Right hindlimb (tissue), 1 donor: ENCODE data around the gene ARHGEF6.

Experiments
- DNase-seq: peaks from one replicate; pipeline ENCODE4 v3.0.0-alpha.2; 2018

ARHGEF6 gene

GRCh38 chrX:136742721-136743379 lies 37.9 kb downstream of the ARHGEF6 start:
- DNase-seq, result no peak

GRCh38 chrX:136738049-136738729 lies 42.5 kb downstream of the ARHGEF6 start:
- DNase-seq, result no peak

DNA sequence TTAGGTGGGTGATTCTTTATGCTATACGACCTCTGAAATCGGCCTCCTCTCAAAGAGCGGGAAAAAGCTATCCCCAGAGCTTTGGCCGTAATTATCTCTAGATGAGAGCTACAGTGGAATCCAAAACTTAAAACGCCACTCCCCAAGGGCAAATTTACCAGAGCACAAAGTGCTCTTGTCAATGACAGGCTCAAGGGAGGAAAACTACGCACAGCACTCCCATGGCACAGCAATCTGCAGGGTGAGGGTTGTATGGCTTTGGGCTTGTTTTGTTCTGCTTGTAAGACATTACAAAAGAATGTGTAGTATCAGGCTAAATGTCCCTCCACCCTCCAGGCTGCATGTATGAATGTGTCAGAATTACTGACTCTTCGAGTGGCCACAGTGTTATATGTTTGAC lies 44.0 kb downstream of the ARHGEF6 start:
- DNase-seq, result no peak

DNA sequence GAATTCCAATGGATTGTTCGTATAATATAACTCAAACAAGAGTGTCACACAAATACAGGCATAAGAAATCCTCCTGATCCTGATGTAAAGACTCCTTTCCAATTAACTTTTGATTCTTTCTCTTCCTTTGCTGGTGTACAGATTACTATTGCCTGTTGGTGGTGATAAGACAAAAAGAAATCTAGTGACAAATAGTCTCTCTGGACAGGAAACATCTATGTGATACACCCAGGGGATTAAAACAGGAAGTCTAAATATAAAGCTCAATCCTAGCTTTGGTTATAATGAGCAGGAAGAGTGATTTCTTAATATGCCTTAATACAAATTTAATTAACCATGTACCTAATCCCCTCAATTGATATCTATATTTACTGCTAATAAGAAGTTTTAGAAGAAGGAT lies 45.1 kb downstream of the ARHGEF6 start:
- DNase-seq, result no peak

- no peak for DNase-seq
These were observed 47.1 kb downstream of the ARHGEF6 start for GRCh38 chrX:136733613-136734012.

DNA sequence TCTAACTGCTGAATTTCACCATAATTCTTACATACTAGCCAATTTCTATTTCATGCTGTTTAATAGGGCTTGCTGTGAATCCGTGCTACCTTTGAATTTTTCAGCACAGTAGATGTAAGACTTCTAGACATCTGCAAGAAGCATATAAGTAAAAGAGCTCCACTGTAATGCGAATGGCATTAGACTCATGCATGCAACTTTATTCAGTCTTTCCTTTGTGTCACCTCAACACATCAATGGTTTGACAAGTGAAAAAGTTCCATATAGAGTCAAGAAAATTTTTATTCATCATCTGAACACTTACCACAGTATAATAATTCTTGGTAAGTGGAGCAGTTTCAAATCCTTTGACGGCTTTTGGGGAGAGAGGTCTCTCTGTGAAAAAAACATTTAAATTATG lies 48.9 kb downstream of the ARHGEF6 start:
- no peak for DNase-seq

- DNase-seq, result no peak
These were observed 49.4 kb downstream of the ARHGEF6 start for GRCh38 chrX:136731207-136731782.

DNA sequence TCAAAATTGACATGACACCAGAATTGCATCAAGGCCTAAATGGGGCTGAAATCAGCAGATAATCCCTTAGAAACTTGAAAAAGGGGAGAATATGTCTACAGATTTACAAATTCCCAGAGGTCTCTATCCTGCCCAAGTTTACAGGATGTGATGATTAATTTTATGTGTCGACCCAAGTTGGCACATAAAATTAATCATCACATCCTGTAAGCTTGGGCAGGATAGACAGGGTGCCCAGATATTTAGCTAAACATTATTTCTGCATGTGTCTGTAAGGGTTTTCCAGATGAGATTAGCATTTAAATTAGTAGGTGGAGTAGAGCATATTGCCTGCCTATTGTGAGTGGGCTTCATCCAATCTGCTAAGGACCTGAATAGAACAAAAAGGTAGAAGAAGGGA lies 52.3 kb downstream of the ARHGEF6 start:
- no peak for DNase-seq

DNA sequence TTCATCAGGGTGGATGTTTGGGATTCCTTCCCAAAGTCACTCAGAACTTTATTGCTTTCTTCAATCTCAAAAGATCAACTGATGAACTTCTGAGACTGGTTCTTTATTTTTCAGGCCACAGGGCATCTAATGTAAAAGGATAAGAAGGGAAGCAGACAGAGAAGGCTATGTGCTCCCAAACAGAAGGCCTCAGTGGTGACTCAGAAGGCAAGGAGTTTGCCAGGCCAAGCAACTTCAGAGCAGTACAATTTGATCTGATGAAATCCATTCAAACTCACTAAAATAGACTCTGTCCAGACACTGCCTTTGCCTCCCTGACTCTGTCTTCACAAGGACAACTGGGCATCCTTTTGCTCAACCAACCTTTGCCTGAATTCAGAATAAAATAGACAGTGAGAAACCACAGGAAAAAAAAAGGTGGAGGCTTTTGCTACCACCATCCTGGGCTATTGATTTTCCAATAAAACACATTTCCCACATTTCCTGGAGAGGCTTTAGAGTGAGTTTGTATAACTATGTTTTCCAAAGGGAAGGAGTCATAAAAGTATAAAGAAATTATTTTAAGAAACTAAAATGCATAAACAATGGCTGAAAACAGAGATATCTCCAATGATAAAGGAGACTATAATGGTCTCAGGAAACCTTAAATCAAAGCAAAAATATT lies 55.2 kb downstream of the ARHGEF6 start:
- DNase-seq, result no peak

- no peak for DNase-seq
These were observed 62.6 kb downstream of the ARHGEF6 start for GRCh38 chrX:136718091-136718490.

- DNase-seq, result no peak
These were observed 65.8 kb downstream of the ARHGEF6 start for GRCh38 chrX:136714626-136715599.

DNA sequence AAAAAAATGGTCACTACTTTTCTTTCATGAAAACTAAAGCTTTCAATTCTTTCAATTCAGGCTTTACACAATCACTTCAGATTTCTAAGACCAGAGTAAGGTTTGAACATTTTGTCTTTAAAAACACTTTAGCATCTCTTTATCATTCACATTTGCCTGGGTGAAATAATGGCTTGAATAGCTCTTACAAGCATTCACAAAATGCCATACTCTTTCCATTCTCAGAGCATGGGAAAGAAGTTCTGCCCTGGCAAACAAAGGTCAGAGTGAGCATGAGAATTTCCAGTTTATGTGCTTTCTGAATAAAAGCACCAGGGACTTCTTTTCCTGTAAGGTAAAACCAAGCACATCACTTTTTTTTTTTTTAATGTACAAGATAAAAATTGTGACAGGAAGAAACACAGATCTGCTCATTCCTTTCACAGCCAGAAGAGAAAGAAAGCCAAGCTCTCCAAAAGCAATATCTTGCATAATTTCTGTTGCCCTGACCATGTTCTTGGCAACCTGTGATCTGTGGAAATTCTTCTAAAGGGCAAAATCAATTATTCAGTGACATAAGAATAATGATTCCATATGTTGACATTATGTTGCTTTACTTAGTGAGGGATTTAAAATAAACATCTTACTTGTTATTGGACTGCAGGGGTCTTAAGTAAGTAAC lies 68.0 kb downstream of the ARHGEF6 start:
- no peak for DNase-seq

GRCh38 chrX:136711147-136711546 lies 69.6 kb downstream of the ARHGEF6 start:
- peak; percentile 37 for DNase-seq

- no peak for DNase-seq
These were observed 70.3 kb downstream of the ARHGEF6 start for GRCh38 chrX:136710325-136710951.

- no peak for DNase-seq
These were observed 72.4 kb downstream of the ARHGEF6 start for GRCh38 chrX:136708348-136708747.

- DNase-seq, result no peak
These were observed 83.6 kb downstream of the ARHGEF6 start for GRCh38 chrX:136697156-136697555.

DNA sequence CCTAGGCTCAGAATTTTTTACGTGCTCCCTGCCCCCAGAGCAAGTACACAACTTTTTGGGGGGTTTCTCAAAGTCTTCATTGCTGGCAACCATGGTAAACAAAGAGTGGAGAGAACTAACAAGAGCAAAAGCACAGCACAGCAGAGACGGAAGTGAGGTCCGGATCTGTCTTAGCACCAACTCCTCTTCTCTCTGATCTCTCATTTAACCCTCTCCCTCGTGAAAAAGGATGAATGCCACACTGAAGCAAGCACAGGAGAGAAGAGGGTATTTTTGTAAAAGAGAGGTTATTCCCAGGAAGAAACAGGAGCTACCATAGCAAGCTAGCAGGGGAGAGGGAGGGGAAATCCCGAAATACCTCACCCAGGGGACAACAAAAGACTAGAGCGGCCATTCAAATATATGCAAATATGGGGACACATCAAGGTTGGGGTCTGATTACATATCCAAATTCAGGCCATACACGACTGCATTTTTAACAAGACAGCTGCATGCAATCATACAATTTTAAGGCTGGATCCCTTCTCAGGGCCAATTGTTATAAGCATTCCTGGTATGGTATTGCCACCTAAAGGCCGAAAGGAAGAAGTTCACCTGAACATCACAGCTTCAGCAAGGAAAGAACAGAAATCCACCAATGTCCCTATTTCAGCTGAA lies 86.2 kb downstream of the ARHGEF6 start:
- no peak for DNase-seq

GRCh38 chrX:136692271-136692670 lies 88.5 kb downstream of the ARHGEF6 start:
- DNase-seq, result no peak

- no peak for DNase-seq
These were observed 89.5 kb downstream of the ARHGEF6 start for GRCh38 chrX:136691028-136691809.

DNA sequence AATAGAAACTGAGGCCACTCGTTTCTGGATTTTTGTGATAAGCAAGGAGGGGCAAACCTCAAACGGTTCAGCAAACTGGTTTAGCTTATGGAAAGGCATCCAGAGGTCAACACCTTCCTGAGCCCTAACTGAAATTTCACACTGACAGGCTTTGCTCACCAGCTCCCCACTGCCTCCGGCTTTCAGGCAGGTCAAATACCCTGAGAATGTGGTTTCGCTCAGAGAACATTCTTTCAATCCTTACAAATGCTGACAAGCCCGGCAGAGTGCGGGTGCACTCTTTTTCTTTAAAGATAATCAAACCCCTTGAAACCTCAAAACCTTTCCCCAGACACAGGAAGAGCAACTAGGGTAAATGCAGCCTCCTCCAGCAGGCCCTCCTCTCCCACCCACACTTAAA lies 91.3 kb downstream of the ARHGEF6 start:
- no peak for DNase-seq
